Endothelial cell (in vitro differentiated cells): ENCODE results near the gene MYPN. TPM values are rescaled to one million over a fixed set of nuclear protein-coding genes. Genes with fewer than 3 reads are reported as not detected.
"Not testable (repeated sequence)": the region's sequence is repeated elsewhere in the genome, so short reads cannot be mapped to it uniquely, and the experiment has no call there.

Experiments used
- DNase-seq: peaks from one replicate; pipeline ENCODE4 v3.0.0; 2021; ENCODE audit warnings: low spot score
- H3K27ac Mint-ChIP-seq: one replicate; pipeline ENCODE4 v1.8.0; 2021; ENCODE audit warnings: mixed read lengths, inconsistent platforms; ENCODE audit not compliant: unreplicated experiment
- H3K27me3 Mint-ChIP-seq: one replicate; pipeline ENCODE4 v1.8.0; 2021; ENCODE audit warnings: mild to moderate bottlenecking, moderate library complexity, mixed read lengths, inconsistent platforms; ENCODE audit not compliant: unreplicated experiment
- H3K36me3 Mint-ChIP-seq: one replicate; pipeline ENCODE4 v1.8.0; 2021; ENCODE audit warnings: mild to moderate bottlenecking, low read depth, mixed read lengths, inconsistent platforms; ENCODE audit not compliant: unreplicated experiment
- H3K4me1 Mint-ChIP-seq: one replicate; pipeline ENCODE4 v1.8.0; 2021; ENCODE audit warnings: mild to moderate bottlenecking, mixed read lengths, inconsistent platforms; ENCODE audit not compliant: unreplicated experiment
- H3K4me3 Mint-ChIP-seq: one replicate; pipeline ENCODE4 v1.8.0; 2021; ENCODE audit warnings: mild to moderate bottlenecking, mixed read lengths, inconsistent platforms; ENCODE audit not compliant: unreplicated experiment
- H3K9me3 Mint-ChIP-seq: one replicate; pipeline ENCODE4 v1.8.0; 2021; ENCODE audit warnings: mixed read lengths, inconsistent platforms; ENCODE audit not compliant: unreplicated experiment
- total RNA-seq: library from RNA; stranded (reverse); fragmentation: NEBNext Ultra II Directional; extraction: Animal tissue kit (Norgen Biotek cat#: 25700); gene quantifications from one replicate; pipeline ENCODE4 v1.2.1, GENCODE V29; 2021; ENCODE audit not compliant: unreplicated experiment
- TF ChIP-seq, protein P1 (sequence below): fragments of 200-600 bp; sonication (generic); IDR thresholded peaks from one replicate; pipeline ENCODE4 v1.5.0; 2021; ENCODE audit warnings: antibody characterized with exemption; ENCODE audit not compliant: unreplicated experiment

MYPN gene
- total RNA-seq, 1 donor from 2014 or later = not detected

- Mint-ChIP-seq H3K4me1 (peaks cover 5% of the 10 kb centered on the region), H3K4me3 (no peak overlapping the region), H3K27ac (no peak overlapping the region), H3K27me3 (no peaks in the 10 kb centered on the region), H3K9me3 (no peaks in the 10 kb centered on the region), H3K36me3 (no peaks in the 10 kb centered on the region)
- TF ChIP-seq, protein P1, sequence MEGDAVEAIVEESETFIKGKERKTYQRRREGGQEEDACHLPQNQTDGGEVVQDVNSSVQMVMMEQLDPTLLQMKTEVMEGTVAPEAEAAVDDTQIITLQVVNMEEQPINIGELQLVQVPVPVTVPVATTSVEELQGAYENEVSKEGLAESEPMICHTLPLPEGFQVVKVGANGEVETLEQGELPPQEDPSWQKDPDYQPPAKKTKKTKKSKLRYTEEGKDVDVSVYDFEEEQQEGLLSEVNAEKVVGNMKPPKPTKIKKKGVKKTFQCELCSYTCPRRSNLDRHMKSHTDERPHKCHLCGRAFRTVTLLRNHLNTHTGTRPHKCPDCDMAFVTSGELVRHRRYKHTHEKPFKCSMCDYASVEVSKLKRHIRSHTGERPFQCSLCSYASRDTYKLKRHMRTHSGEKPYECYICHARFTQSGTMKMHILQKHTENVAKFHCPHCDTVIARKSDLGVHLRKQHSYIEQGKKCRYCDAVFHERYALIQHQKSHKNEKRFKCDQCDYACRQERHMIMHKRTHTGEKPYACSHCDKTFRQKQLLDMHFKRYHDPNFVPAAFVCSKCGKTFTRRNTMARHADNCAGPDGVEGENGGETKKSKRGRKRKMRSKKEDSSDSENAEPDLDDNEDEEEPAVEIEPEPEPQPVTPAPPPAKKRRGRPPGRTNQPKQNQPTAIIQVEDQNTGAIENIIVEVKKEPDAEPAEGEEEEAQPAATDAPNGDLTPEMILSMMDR = no peak
- no peak for DNase-seq
Observed at GRCh38 chr10:68239069-68239468, 129.8 kb downstream of the MYPN start.

DNA sequence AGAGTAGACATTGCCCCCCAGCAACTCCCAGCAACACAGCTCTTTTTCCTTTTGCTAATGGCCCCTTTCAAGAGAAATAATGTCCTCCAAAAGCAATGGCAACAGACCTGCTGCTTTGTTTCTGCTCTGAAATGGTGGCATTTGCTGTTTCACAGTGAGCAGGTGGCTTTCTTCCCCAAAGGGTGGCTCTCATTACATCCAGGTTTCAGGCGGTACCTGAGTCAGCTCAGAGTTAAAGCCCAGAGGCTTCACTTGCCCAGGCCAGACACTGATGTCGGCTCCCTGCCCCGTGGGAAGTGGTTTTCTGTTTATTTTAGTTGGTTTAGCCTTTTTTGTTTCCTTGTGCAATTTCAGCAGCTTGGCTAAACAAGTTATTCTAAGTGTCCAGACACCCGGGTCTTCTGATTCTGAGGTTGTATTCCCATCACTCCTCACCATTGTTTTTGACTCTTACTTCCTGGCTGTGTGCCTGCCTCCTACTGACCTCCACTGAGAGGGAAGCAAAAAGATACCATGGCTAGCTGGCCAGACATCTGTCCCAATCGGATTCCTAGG lies 130.4 kb downstream of the MYPN start:
- Mint-ChIP-seq H3K27me3 (no peaks in the 10 kb centered on the region), H3K4me1 (peaks cover 5% of the 10 kb centered on the region), H3K9me3 (no peaks in the 10 kb centered on the region), H3K36me3 (no peaks in the 10 kb centered on the region), H3K4me3 (no peak overlapping the region), H3K27ac (no peak overlapping the region)
- TF ChIP-seq, protein P1 = no peak
- no peak for DNase-seq

DNA sequence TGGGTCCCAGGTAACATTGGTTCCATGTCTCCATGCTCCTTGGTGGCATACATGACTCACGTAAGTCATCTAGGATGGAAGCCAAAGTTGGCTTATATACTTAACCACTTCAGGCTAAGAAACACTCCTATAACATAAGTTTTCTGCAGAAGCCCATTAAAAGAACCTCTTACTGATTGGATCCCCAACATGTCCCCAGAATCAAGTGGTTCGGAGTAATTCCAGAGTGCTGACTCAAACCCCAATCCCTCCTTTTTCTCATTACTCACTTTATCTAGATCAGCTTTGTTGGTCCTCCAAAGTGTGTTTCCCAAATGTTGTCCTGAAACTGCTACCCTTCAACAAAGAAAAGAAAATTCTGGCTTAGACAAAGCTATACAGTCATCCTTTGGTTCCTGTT lies 132.8 kb downstream of the MYPN start:
- TF ChIP-seq, protein P1 = no peak
- no peak for DNase-seq
- H3K27ac Mint-ChIP-seq = no peak overlapping the region
- H3K4me1 Mint-ChIP-seq = peaks cover 5% of the 10 kb centered on the region
- no peaks in the 10 kb centered on the region for H3K27me3 Mint-ChIP-seq
- H3K4me3 Mint-ChIP-seq = no peak overlapping the region
- no peaks in the 10 kb centered on the region for H3K36me3 Mint-ChIP-seq
- H3K9me3 Mint-ChIP-seq = no peaks in the 10 kb centered on the region

GRCh38 chr10:68246397-68246796 lies 137.1 kb downstream of the MYPN start:
- not testable (repeated sequence) for H3K9me3 Mint-ChIP-seq, H3K27ac Mint-ChIP-seq, H3K27me3 Mint-ChIP-seq, H3K36me3 Mint-ChIP-seq, DNase-seq, H3K4me3 Mint-ChIP-seq, H3K4me1 Mint-ChIP-seq

- Mint-ChIP-seq H3K36me3 (no peaks in the 10 kb centered on the region), H3K27ac (no peak overlapping the region), H3K4me3 (no peak overlapping the region), H3K9me3 (no peaks in the 10 kb centered on the region), H3K4me1 (no peaks in the 10 kb centered on the region), H3K27me3 (no peaks in the 10 kb centered on the region)
- TF ChIP-seq, protein P1 = no peak
- no peak for DNase-seq
Observed at GRCh38 chr10:68247931-68248330, 138.6 kb downstream of the MYPN start.
